DOHH2 (cell line): ENCODE measurements around the gene NPNT.

Experiments
- H3F3A ChIP-seq: fragments of 200-600 bp; sonication (generic), shearing (Covaris generic); 2 replicates; pipeline ENCODE4 v1.6.0; 2016; ENCODE audit warnings: antibody characterized with exemption, mild to moderate bottlenecking; ENCODE audit not compliant: control insufficient read depth, insufficient read depth
- H3K27ac ChIP-seq: fragments of 200-600 bp; sonication (generic); 2 replicates; pipeline ENCODE4 v1.5.1; 2014; ENCODE audit warnings: low read depth, mild to moderate bottlenecking, low read length, moderate library complexity
- H3K27me3 ChIP-seq: fragments of 200-600 bp; sonication (generic); 2 replicates; pipeline ENCODE4 v1.6.1; 2014; ENCODE audit warnings: mild to moderate bottlenecking, low read length, mixed read lengths; ENCODE audit not compliant: control insufficient read depth
- H3K36me3 ChIP-seq: fragments of 200-600 bp; sonication (generic); 2 replicates; pipeline ENCODE4 v1.6.1; 2014; ENCODE audit warnings: mild to moderate bottlenecking, low read length, moderate library complexity, mixed read lengths; ENCODE audit not compliant: control insufficient read depth
- H3K4me1 ChIP-seq: fragments of 200-600 bp; sonication (generic); 2 replicates; pipeline ENCODE4 v1.6.1; 2014; ENCODE audit warnings: mild to moderate bottlenecking, low read length, mixed read lengths; ENCODE audit not compliant: control insufficient read depth
- H3K4me2 ChIP-seq: fragments of 200-600 bp; sonication (generic); 2 replicates; pipeline ENCODE4 v1.6.0; 2014; ENCODE audit warnings: mild to moderate bottlenecking, low read length, moderate library complexity
- H3K4me3 ChIP-seq: fragments of 200-600 bp; sonication (generic); 2 replicates; pipeline ENCODE4 v1.5.1; 2014; ENCODE audit warnings: mild to moderate bottlenecking, low read length, mixed read lengths
- H3K79me2 ChIP-seq: fragments of 200-600 bp; sonication (generic); 2 replicates; pipeline ENCODE4 v1.6.1; 2014; ENCODE audit warnings: mild to moderate bottlenecking, low read length, mixed read lengths; ENCODE audit not compliant: control insufficient read depth
- H3K9me2 ChIP-seq: fragments of 200-600 bp; sonication (generic); replicated peaks from 2 replicates; pipeline ENCODE4 v1.6.1; 2014; ENCODE audit warnings: mild to moderate bottlenecking, low read length, mixed read lengths; ENCODE audit not compliant: control insufficient read depth
- H3K9me3 ChIP-seq: fragments of 200-600 bp; sonication (generic); 2 replicates; pipeline ENCODE4 v1.6.1; 2014; ENCODE audit warnings: antibody characterized with exemption, low read length, mixed read lengths; ENCODE audit not compliant: control insufficient read depth, insufficient read depth
- H4K20me1 ChIP-seq: fragments of 200-600 bp; sonication (generic); 2 replicates; pipeline ENCODE4 v1.6.0; 2014; ENCODE audit warnings: low read depth, mild to moderate bottlenecking, antibody characterized with exemption, low read length, moderate library complexity; ENCODE audit not compliant: control insufficient read depth, insufficient read depth
- CTCF ChIP-seq: fragments of 200-600 bp; sonication (generic); IDR thresholded peaks from one replicate; pipeline ENCODE4 v1.5.1; 2014; ENCODE audit warnings: antibody characterized with exemption, mild to moderate bottlenecking, low read depth, low read length; ENCODE audit not compliant: poor library complexity, severe bottlenecking
- EZH2phosphoT487 ChIP-seq: fragments of 200-600 bp; sonication (generic); IDR thresholded peaks from 2 replicates; pipeline ENCODE4 v1.6.1; 2017; ENCODE audit warnings: borderline replicate concordance, mild to moderate bottlenecking, antibody characterized with exemption, low read length, moderate library complexity, mixed read lengths

The NPNT gene

GRCh38 chr4:105943234-105943633 lies 48.0 kb downstream of the NPNT start:
- Histone ChIP-seq H3K4me2 (no peak overlapping the region), H3K79me2 (no peaks in the 10 kb centered on the region), H3K4me3 (no peak overlapping the region), H3K4me1 (no peaks in the 10 kb centered on the region), H4K20me1 (no peaks in the 10 kb centered on the region), H3K9me3 (no peaks in the 10 kb centered on the region), H3K27me3 (no peaks in the 10 kb centered on the region), H3K36me3 (no peaks in the 10 kb centered on the region), H3F3A (no peaks in the 10 kb centered on the region), H3K27ac (no peak overlapping the region), H3K9me2 (no peaks in the 10 kb centered on the region; the same call in 1 of the 2 replicates)
- TF ChIP-seq CTCF (no peak), EZH2phosphoT487 (no peak)

GRCh38 chr4:105944540-105944939 lies 49.3 kb downstream of the NPNT start:
- no peak for TF ChIP-seq EZH2phosphoT487
- no peak for TF ChIP-seq CTCF
- no peak overlapping the region for H3K4me3 ChIP-seq
- no peaks in the 10 kb centered on the region for H4K20me1 ChIP-seq
- no peak overlapping the region for H3K27ac ChIP-seq
- H3K9me2 ChIP-seq, result no peaks in the 10 kb centered on the region; the same call in 1 of the 2 replicates
- no peaks in the 10 kb centered on the region for H3K27me3 ChIP-seq
- H3K79me2 ChIP-seq, result no peaks in the 10 kb centered on the region
- H3K36me3 ChIP-seq, result no peaks in the 10 kb centered on the region
- H3K4me2 ChIP-seq, result no peak overlapping the region
- no peaks in the 10 kb centered on the region for H3K9me3 ChIP-seq
- no peaks in the 10 kb centered on the region for H3F3A ChIP-seq
- no peaks in the 10 kb centered on the region for H3K4me1 ChIP-seq

GRCh38 chr4:105946771-105947170 lies 51.5 kb downstream of the NPNT start:
- no peaks in the 10 kb centered on the region for H3K79me2 ChIP-seq
- no peaks in the 10 kb centered on the region for H3K4me1 ChIP-seq
- no peaks in the 10 kb centered on the region for H4K20me1 ChIP-seq
- no peak overlapping the region for H3K4me3 ChIP-seq
- H3K9me2 ChIP-seq, result no peaks in the 10 kb centered on the region; the same call in 1 of the 2 replicates
- no peaks in the 10 kb centered on the region for H3K36me3 ChIP-seq
- no peaks in the 10 kb centered on the region for H3K9me3 ChIP-seq
- no peaks in the 10 kb centered on the region for H3K27me3 ChIP-seq
- no peaks in the 10 kb centered on the region for H3F3A ChIP-seq
- H3K27ac ChIP-seq, result no peak overlapping the region
- no peak overlapping the region for H3K4me2 ChIP-seq
- no peak for TF ChIP-seq EZH2phosphoT487
- TF ChIP-seq CTCF, result no peak

GRCh38 chr4:105950701-105951100 lies 55.4 kb downstream of the NPNT start:
- H4K20me1 ChIP-seq, result no peaks in the 10 kb centered on the region
- H3K79me2 ChIP-seq, result no peaks in the 10 kb centered on the region
- no peaks in the 10 kb centered on the region for H3K9me3 ChIP-seq
- H3K27me3 ChIP-seq, result no peaks in the 10 kb centered on the region
- H3K9me2 ChIP-seq, result no peaks in the 10 kb centered on the region
- TF ChIP-seq CTCF (no peak), EZH2phosphoT487 (no peak)
- no peaks in the 10 kb centered on the region for H3F3A ChIP-seq
- no peak overlapping the region for H3K27ac ChIP-seq
- H3K4me3 ChIP-seq, result no peak overlapping the region
- no peaks in the 10 kb centered on the region for H3K4me1 ChIP-seq
- H3K36me3 ChIP-seq, result no peaks in the 10 kb centered on the region
- H3K4me2 ChIP-seq, result no peak overlapping the region
